Activated naive CD4-positive, alpha-beta T cell (primary cell): ENCODE results near the gene MS4A4A.
"Not testable (repeated sequence)": the region's sequence is repeated elsewhere in the genome, so short reads cannot be mapped to it uniquely, and the experiment has no call there.

Source experiments
- DNase-seq, 4 experiments: peaks; one replicate each; lab custom pipeline; 2025; lab: John Stamatoyannopoulos, UW

MS4A4A gene

GRCh38 chr11:60280412-60280811, at the start of gene MS4A4A:
TSS of gene MS4A4A (plus strand) at chr11:60280666. CDS start at chr11:60280676, 10 bp downstream.
- DNase-seq: no peak

GRCh38 chr11:60230681-60231080, 49.8 kb upstream of the MS4A4A start:
- DNase-seq: no peak

GRCh38 chr11:60235321-60235720, 45.1 kb upstream of the MS4A4A start:
- no peak for DNase-seq

GRCh38 chr11:60240662-60241061, 39.8 kb upstream of the MS4A4A start:
- no peak for DNase-seq

GRCh38 chr11:60241786-60242185, 38.7 kb upstream of the MS4A4A start:
- no peak for DNase-seq

- DNase-seq: no peak
These were observed 37.7 kb upstream of the MS4A4A start, which contains the start of gene MS4A4E for GRCh38 chr11:60242740-60243239. TSS of gene MS4A4E (minus strand) at chr11:60243137. CDS start at chr11:60230055, 13,082 bp downstream.

GRCh38 chr11:60251485-60252212, 28.8 kb upstream of the MS4A4A start:
- DNase-seq: no peak

GRCh38 chr11:60252213-60253108, 28.0 kb upstream of the MS4A4A start:
- no peak for DNase-seq

- no peak for DNase-seq
These were observed 22.3 kb upstream of the MS4A4A start for GRCh38 chr11:60257956-60258722.

GRCh38 chr11:60261014-60261413, 19.5 kb upstream of the MS4A4A start:
- no peak for DNase-seq

- DNase-seq: no peak
These were observed 17.1 kb upstream of the MS4A4A start for GRCh38 chr11:60263402-60263801.

GRCh38 chr11:60264644-60265043, 15.8 kb upstream of the MS4A4A start:
- DNase-seq: no peak

- no peak for DNase-seq
These were observed 14.9 kb upstream of the MS4A4A start for GRCh38 chr11:60265373-60266214.

GRCh38 chr11:60274416-60274815, 6.0 kb upstream of the MS4A4A start:
- DNase-seq: no peak

GRCh38 chr11:60281485-60281884, 1.0 kb downstream of the MS4A4A start:
- DNase-seq: no peak

GRCh38 chr11:60282286-60282685, 1.8 kb downstream of the MS4A4A start:
- DNase-seq: no peak

- not testable (repeated sequence) for DNase-seq
These were observed 5.1 kb downstream of the MS4A4A start for GRCh38 chr11:60285411-60286126.

GRCh38 chr11:60288531-60288930, 8.1 kb downstream of the MS4A4A start:
- no peak for DNase-seq

- DNase-seq: no peak
These were observed 11.7 kb downstream of the MS4A4A start for GRCh38 chr11:60292145-60292544.

- no peak for DNase-seq
These were observed 20.7 kb downstream of the MS4A4A start for GRCh38 chr11:60301178-60301577.
